CD4-positive, CD25-positive, alpha-beta regulatory T cell (primary cell): ENCODE data around the gene OPCML. TPM values are rescaled to one million over a fixed set of nuclear protein-coding genes. Genes with fewer than 3 reads are reported as not detected.

Experiments
- ATAC-seq, 2 donors: fragments of 150-1000 bp; cut with Tn5 transposase; one replicate each; pipeline ENCODE4 v1.10.0; 2021; ENCODE audit warnings: low read depth in 2 of 2, moderate number of reproducible peaks in 2 of 2, moderate library complexity in 1 of 2
- DNase-seq, 3 donors: peaks; one replicate each; pipeline versions ENCODE4 v3.0.0 to v3.0.0-alpha.2; 2012 to 2022; ENCODE audit warnings: mixed read lengths in 1 of 3
- H3K27ac ChIP-seq: one replicate; pipeline ENCODE4 v1.7.0; 2013; ENCODE audit warnings: mild to moderate bottlenecking, low read length; ENCODE audit not compliant: insufficient read depth, poor library complexity, severe bottlenecking
- H3K27me3 ChIP-seq: one replicate; pipeline ENCODE4 v1.7.0; 2013; ENCODE audit warnings: low read length; ENCODE audit not compliant: control insufficient read depth, insufficient read depth
- H3K36me3 ChIP-seq: one replicate; pipeline ENCODE4 v1.7.0; 2013; ENCODE audit warnings: mild to moderate bottlenecking, low read length, moderate library complexity; ENCODE audit not compliant: control insufficient read depth, insufficient read depth
- H3K4me1 ChIP-seq: 2 replicates; pipeline ENCODE4 v1.7.0; 2013; ENCODE audit warnings: mild to moderate bottlenecking, low read length; ENCODE audit not compliant: insufficient read depth, control insufficient read depth, poor library complexity, severe bottlenecking
- H3K4me3 ChIP-seq: one replicate; pipeline ENCODE4 v1.7.0; 2013; ENCODE audit warnings: low read depth, mild to moderate bottlenecking, low read length, moderate library complexity
- H3K9me3 ChIP-seq, 2 experiments: 1 replicate in 1 of 2; 2 replicates in 1 of 2; pipeline ENCODE4 v1.7.0; 2013; ENCODE audit warnings: low read length in 2 of 2, mild to moderate bottlenecking in 1 of 2, moderate library complexity in 1 of 2; ENCODE audit not compliant: control insufficient read depth in 2 of 2
- H3K27ac Mint-ChIP-seq, 3 donors: one replicate each; pipeline ENCODE4 v1.8.0; 2020 to 2022; ENCODE audit warnings: mild to moderate bottlenecking in 3 of 3, mixed read lengths in 3 of 3, moderate library complexity in 2 of 3
- H3K27me3 Mint-ChIP-seq: one replicate; pipeline ENCODE4 v1.8.0; 2022; ENCODE audit warnings: mild to moderate bottlenecking, mixed read lengths
- H3K36me3 Mint-ChIP-seq: one replicate; pipeline ENCODE4 v1.8.0; 2020; ENCODE audit warnings: mixed read lengths
- H3K4me1 Mint-ChIP-seq, 4 donors: one replicate each; pipeline ENCODE4 v1.8.0; 2020 to 2022; ENCODE audit warnings: mixed read lengths in 4 of 4, mild to moderate bottlenecking in 1 of 4
- H3K4me3 Mint-ChIP-seq, 4 donors: one replicate each; pipeline ENCODE4 v1.8.0; 2020 to 2022; ENCODE audit warnings: mild to moderate bottlenecking in 4 of 4, mixed read lengths in 4 of 4, moderate library complexity in 3 of 4
- H3K9me3 Mint-ChIP-seq, 7 donors: one replicate each; pipeline ENCODE4 v1.8.0; 2020 to 2022; ENCODE audit warnings: mixed read lengths in 7 of 7, mild to moderate bottlenecking in 3 of 7, moderate library complexity in 2 of 7
- polyA plus RNA-seq, 4 donors: library from polyadenylated mRNA; unstranded; fragments of 300-500 nt; fragmentation: Illumina TruSeq; gene quantifications; one replicate each; pipeline ENCODE4 v1.2.3, GENCODE V29; 2021
- total RNA-seq: library from RNA; stranded (reverse); gene quantifications from one replicate; pipeline ENCODE4 v1.2.3, GENCODE V29; 2022

Gene OPCML
- total and polyA plus RNA-seq, 5 donors from 2014 or later, result not detected

- H3K4me3 ChIP-seq, result no peak overlapping the region
- no peaks in the 10 kb centered on the region for H3K9me3 ChIP-seq
- Mint-ChIP-seq H3K27me3 (no peaks in the 10 kb centered on the region), H3K4me3 (no peak overlapping the region), H3K36me3 (no peaks in the 10 kb centered on the region), H3K9me3 (peaks cover 0 to 10% (median 0%) of the 10 kb centered on the region in 7 donors), H3K4me1 (no peaks in the 10 kb centered on the region), H3K27ac (no peak overlapping the region)
- H3K36me3 ChIP-seq, result no peaks in the 10 kb centered on the region
- DNase-seq (no peak), ATAC-seq (no peak)
- H3K27me3 ChIP-seq, result no peaks in the 10 kb centered on the region
- no peaks in the 10 kb centered on the region for H3K4me1 ChIP-seq
- no peak overlapping the region for H3K27ac ChIP-seq
These were observed 150.6 kb downstream of the OPCML start for GRCh38 chr11:133381761-133382130.

- no peak overlapping the region for H3K4me3 ChIP-seq
- H3K36me3 ChIP-seq, result no peaks in the 10 kb centered on the region
- H3K4me3 Mint-ChIP-seq, result no peak overlapping the region
- H3K4me1 ChIP-seq, result no peaks in the 10 kb centered on the region
- H3K4me1 Mint-ChIP-seq, result no peaks in the 10 kb centered on the region
- DNase-seq, result no peak
- no peaks in the 10 kb centered on the region for H3K36me3 Mint-ChIP-seq
- peaks cover 0 to 8% (median 2%) of the 10 kb centered on the region in 7 donors for H3K9me3 Mint-ChIP-seq
- H3K27me3 ChIP-seq, result no peaks in the 10 kb centered on the region
- H3K9me3 ChIP-seq, result no peaks in the 10 kb centered on the region
- no peak for ATAC-seq
- H3K27ac Mint-ChIP-seq, result no peak overlapping the region
- no peaks in the 10 kb centered on the region for H3K27me3 Mint-ChIP-seq
- no peak overlapping the region for H3K27ac ChIP-seq
These were observed 166.2 kb downstream of the OPCML start for GRCh38 chr11:133366147-133366546.

GRCh38 chr11:133362916-133363315 is 169.4 kb downstream of the OPCML start:
- Histone ChIP-seq H3K4me3 (no peak overlapping the region), H3K27me3 (no peaks in the 10 kb centered on the region), H3K9me3 (no peaks in the 10 kb centered on the region), H3K4me1 (no peaks in the 10 kb centered on the region), H3K36me3 (no peaks in the 10 kb centered on the region), H3K27ac (no peak overlapping the region)
- no peak for DNase-seq
- ATAC-seq, result no peak
- Mint-ChIP-seq H3K9me3 (peaks cover 0 to 13% (median 2%) of the 10 kb centered on the region in 7 donors), H3K27me3 (no peaks in the 10 kb centered on the region), H3K4me1 (no peaks in the 10 kb centered on the region), H3K27ac (no peak overlapping the region), H3K36me3 (no peaks in the 10 kb centered on the region), H3K4me3 (no peak overlapping the region)

GRCh38 chr11:133362156-133362555 is 170.1 kb downstream of the OPCML start:
- Mint-ChIP-seq H3K27ac (no peak overlapping the region), H3K4me1 (no peaks in the 10 kb centered on the region), H3K27me3 (no peaks in the 10 kb centered on the region), H3K36me3 (no peaks in the 10 kb centered on the region), H3K4me3 (no peak overlapping the region), H3K9me3 (peaks cover 0 to 13% (median 2%) of the 10 kb centered on the region in 7 donors)
- ATAC-seq (no peak), DNase-seq (no peak)
- Histone ChIP-seq H3K27ac (no peak overlapping the region), H3K4me3 (no peak overlapping the region), H3K36me3 (no peaks in the 10 kb centered on the region), H3K27me3 (no peaks in the 10 kb centered on the region), H3K9me3 (no peaks in the 10 kb centered on the region), H3K4me1 (no peaks in the 10 kb centered on the region)

- no peaks in the 10 kb centered on the region for H3K9me3 ChIP-seq
- no peak for DNase-seq
- H3K27me3 Mint-ChIP-seq, result no peaks in the 10 kb centered on the region
- ATAC-seq, result no peak
- H3K4me3 Mint-ChIP-seq, result no peak overlapping the region
- no peak overlapping the region for H3K27ac Mint-ChIP-seq
- no peaks in the 10 kb centered on the region for H3K36me3 ChIP-seq
- no peaks in the 10 kb centered on the region for H3K4me1 Mint-ChIP-seq
- peaks cover 0 to 13% (median 2%) of the 10 kb centered on the region in 7 donors for H3K9me3 Mint-ChIP-seq
- H3K27me3 ChIP-seq, result no peaks in the 10 kb centered on the region
- H3K4me3 ChIP-seq, result no peak overlapping the region
- H3K4me1 ChIP-seq, result no peaks in the 10 kb centered on the region
- no peaks in the 10 kb centered on the region for H3K36me3 Mint-ChIP-seq
- no peak overlapping the region for H3K27ac ChIP-seq
These were observed 170.7 kb downstream of the OPCML start for GRCh38 chr11:133361689-133361994.

- H3K9me3 Mint-ChIP-seq, result peaks cover 0 to 9% (median 2%) of the 10 kb centered on the region in 7 donors
- no peak overlapping the region for H3K27ac Mint-ChIP-seq
- H3K27me3 Mint-ChIP-seq, result no peaks in the 10 kb centered on the region
- Histone ChIP-seq H3K4me1 (no peaks in the 10 kb centered on the region), H3K27ac (no peak overlapping the region), H3K9me3 (no peaks in the 10 kb centered on the region), H3K36me3 (no peaks in the 10 kb centered on the region), H3K27me3 (no peaks in the 10 kb centered on the region), H3K4me3 (no peak overlapping the region)
- no peaks in the 10 kb centered on the region for H3K36me3 Mint-ChIP-seq
- no peak for ATAC-seq
- no peak for DNase-seq
- H3K4me1 Mint-ChIP-seq, result no peaks in the 10 kb centered on the region
- no peak overlapping the region for H3K4me3 Mint-ChIP-seq
These were observed 171.2 kb downstream of the OPCML start for GRCh38 chr11:133360860-133361688.

- ATAC-seq, result no peak
- no peaks in the 10 kb centered on the region for H3K27me3 Mint-ChIP-seq
- H3K27me3 ChIP-seq, result no peaks in the 10 kb centered on the region
- no peaks in the 10 kb centered on the region for H3K36me3 Mint-ChIP-seq
- no peak overlapping the region for H3K27ac Mint-ChIP-seq
- H3K36me3 ChIP-seq, result no peaks in the 10 kb centered on the region
- H3K4me1 ChIP-seq, result no peaks in the 10 kb centered on the region
- H3K9me3 ChIP-seq, result no peaks in the 10 kb centered on the region
- H3K9me3 Mint-ChIP-seq, result peaks cover 0 to 14% (median 2%) of the 10 kb centered on the region in 7 donors
- DNase-seq, result no peak
- H3K4me3 Mint-ChIP-seq, result no peak overlapping the region
- no peak overlapping the region for H3K27ac ChIP-seq
- no peaks in the 10 kb centered on the region for H3K4me1 Mint-ChIP-seq
- no peak overlapping the region for H3K4me3 ChIP-seq
These were observed 177.2 kb downstream of the OPCML start for GRCh38 chr11:133355095-133355494.

- no peak for ATAC-seq
- Mint-ChIP-seq H3K27me3 (no peaks in the 10 kb centered on the region), H3K4me3 (no peak overlapping the region), H3K27ac (no peak overlapping the region), H3K9me3 (peaks cover 0 to 14% (median 0%) of the 10 kb centered on the region in 7 donors), H3K36me3 (no peaks in the 10 kb centered on the region), H3K4me1 (no peaks in the 10 kb centered on the region)
- Histone ChIP-seq H3K4me3 (no peak overlapping the region), H3K36me3 (no peaks in the 10 kb centered on the region), H3K27me3 (no peaks in the 10 kb centered on the region), H3K9me3 (no peaks in the 10 kb centered on the region), H3K27ac (no peak overlapping the region), H3K4me1 (no peaks in the 10 kb centered on the region)
- DNase-seq, result no peak
These were observed 178.2 kb downstream of the OPCML start for GRCh38 chr11:133354069-133354468.
